CD4-positive, alpha-beta T cell treated with Interleukin-17A for 1 hour (primary cell): ENCODE measurements around the gene EEPD1.
A peak's percentile ranks its signal among the peaks of the same experiment; 100 is the strongest.

Experiments used
- DNase-seq: peaks from one replicate; pipeline ENCODE4 v3.0.0-alpha.2; 2020

EEPD1 gene

GRCh38 chr7:36157527-36158320 is 4.7 kb downstream of the EEPD1 start:
- DNase-seq, result no peak

GRCh38 chr7:36158321-36158605 is 5.2 kb downstream of the EEPD1 start:
- no peak for DNase-seq

- no peak for DNase-seq
Observed at GRCh38 chr7:36159618-36160017, 6.6 kb downstream of the EEPD1 start.

- DNase-seq, result no peak
Observed at GRCh38 chr7:36160313-36160712, 7.3 kb downstream of the EEPD1 start.

- DNase-seq, result no peak
Observed at GRCh38 chr7:36161996-36162395, 8.9 kb downstream of the EEPD1 start.

GRCh38 chr7:36165059-36165458 is 12.0 kb downstream of the EEPD1 start:
- no peak for DNase-seq

- no peak for DNase-seq
Observed at GRCh38 chr7:36165802-36166201, 12.7 kb downstream of the EEPD1 start.

- DNase-seq, result no peak
Observed at GRCh38 chr7:36167403-36168050, 14.5 kb downstream of the EEPD1 start.

GRCh38 chr7:36171503-36171902 is 18.4 kb downstream of the EEPD1 start:
- DNase-seq, result no peak

GRCh38 chr7:36175886-36176285 is 22.8 kb downstream of the EEPD1 start:
- DNase-seq, result peak; percentile 11

GRCh38 chr7:36176697-36177096 is 23.6 kb downstream of the EEPD1 start:
- DNase-seq, result no peak

- DNase-seq, result no peak
Observed at GRCh38 chr7:36180121-36180520, 27.1 kb downstream of the EEPD1 start.

- DNase-seq, result no peak
Observed at GRCh38 chr7:36181668-36182067, 28.6 kb downstream of the EEPD1 start.

GRCh38 chr7:36182854-36183604 is 30.0 kb downstream of the EEPD1 start:
- DNase-seq, result no peak

GRCh38 chr7:36185092-36185491 is 32.0 kb downstream of the EEPD1 start:
- DNase-seq, result no peak

GRCh38 chr7:36185756-36186155 is 32.7 kb downstream of the EEPD1 start:
- no peak for DNase-seq

- DNase-seq, result no peak
Observed at GRCh38 chr7:36186359-36187121, 33.5 kb downstream of the EEPD1 start.

GRCh38 chr7:36188266-36188665 is 35.2 kb downstream of the EEPD1 start:
- no peak for DNase-seq

- DNase-seq, result no peak
Observed at GRCh38 chr7:36188906-36189305, 35.9 kb downstream of the EEPD1 start.

- no peak for DNase-seq
Observed at GRCh38 chr7:36190447-36191291, 37.6 kb downstream of the EEPD1 start.

GRCh38 chr7:36191292-36191920 is 38.4 kb downstream of the EEPD1 start:
- DNase-seq, result no peak
